Neural crest cell (in vitro differentiated cells): ENCODE data around the gene ARHGAP22. TPM values are rescaled to one million over a fixed set of nuclear protein-coding genes. Genes with fewer than 3 reads are reported as not detected.
A peak's percentile ranks its signal among the peaks of the same experiment; 100 is the strongest.

Source experiments
- DNase-seq: peaks from one replicate; pipeline ENCODE4 v3.0.0; 2021; ENCODE audit warnings: low read depth, mixed read lengths, low spot score
- H3K27ac Mint-ChIP-seq: one replicate; pipeline ENCODE4 v1.8.0; 2021; ENCODE audit warnings: mild to moderate bottlenecking, mixed read lengths; ENCODE audit not compliant: unreplicated experiment
- H3K27me3 Mint-ChIP-seq: 2 replicates; pipeline ENCODE4 v1.8.0; 2021; ENCODE audit warnings: low read depth, mild to moderate bottlenecking, mixed read lengths
- H3K36me3 Mint-ChIP-seq: 2 replicates; pipeline ENCODE4 v1.8.0; 2021; ENCODE audit warnings: low read depth, mild to moderate bottlenecking, mixed read lengths
- H3K4me1 Mint-ChIP-seq: 2 replicates; pipeline ENCODE4 v1.8.0; 2021; ENCODE audit warnings: mixed read lengths
- H3K4me3 Mint-ChIP-seq: one replicate; pipeline ENCODE4 v1.8.0; 2021; ENCODE audit warnings: mild to moderate bottlenecking, mixed read lengths
- H3K9me3 Mint-ChIP-seq: 2 replicates; pipeline ENCODE4 v1.8.0; 2021; ENCODE audit warnings: mixed read lengths
- total RNA-seq: library from RNA; stranded (reverse); gene quantifications from 2 replicates; pipeline ENCODE4 v1.2.1, GENCODE V29; 2021
- TF ChIP-seq, protein P1 (sequence below): fragments of 200-600 bp; sonication (generic); conservative IDR thresholded peaks from 2 replicates; pipeline ENCODE4 v1.5.0; 2021; ENCODE audit warnings: antibody characterized with exemption, mild to moderate bottlenecking

The ARHGAP22 gene
- total RNA-seq, 1 donor from 2014 or later, result 5.2 TPM

GRCh38 chr10:48604039-48604990, 558 bp downstream of the ARHGAP22 start:
- no peak for DNase-seq
- Mint-ChIP-seq H3K4me1 (peaks cover 3% of the 10 kb centered on the region), H3K4me3 (peak overlapping the region; percentile 75), H3K9me3 (no peaks in the 10 kb centered on the region), H3K27me3 (peaks cover 44% of the 10 kb centered on the region), H3K27ac (no peak overlapping the region), H3K36me3 (no peaks in the 10 kb centered on the region)
- TF ChIP-seq, protein P1, sequence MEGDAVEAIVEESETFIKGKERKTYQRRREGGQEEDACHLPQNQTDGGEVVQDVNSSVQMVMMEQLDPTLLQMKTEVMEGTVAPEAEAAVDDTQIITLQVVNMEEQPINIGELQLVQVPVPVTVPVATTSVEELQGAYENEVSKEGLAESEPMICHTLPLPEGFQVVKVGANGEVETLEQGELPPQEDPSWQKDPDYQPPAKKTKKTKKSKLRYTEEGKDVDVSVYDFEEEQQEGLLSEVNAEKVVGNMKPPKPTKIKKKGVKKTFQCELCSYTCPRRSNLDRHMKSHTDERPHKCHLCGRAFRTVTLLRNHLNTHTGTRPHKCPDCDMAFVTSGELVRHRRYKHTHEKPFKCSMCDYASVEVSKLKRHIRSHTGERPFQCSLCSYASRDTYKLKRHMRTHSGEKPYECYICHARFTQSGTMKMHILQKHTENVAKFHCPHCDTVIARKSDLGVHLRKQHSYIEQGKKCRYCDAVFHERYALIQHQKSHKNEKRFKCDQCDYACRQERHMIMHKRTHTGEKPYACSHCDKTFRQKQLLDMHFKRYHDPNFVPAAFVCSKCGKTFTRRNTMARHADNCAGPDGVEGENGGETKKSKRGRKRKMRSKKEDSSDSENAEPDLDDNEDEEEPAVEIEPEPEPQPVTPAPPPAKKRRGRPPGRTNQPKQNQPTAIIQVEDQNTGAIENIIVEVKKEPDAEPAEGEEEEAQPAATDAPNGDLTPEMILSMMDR, result no peak

- Mint-ChIP-seq H3K27me3 (peaks cover 39% of the 10 kb centered on the region), H3K27ac (no peak overlapping the region), H3K4me3 (no peak overlapping the region), H3K36me3 (no peaks in the 10 kb centered on the region), H3K9me3 (no peaks in the 10 kb centered on the region), H3K4me1 (peaks cover 3% of the 10 kb centered on the region)
- no peak for DNase-seq
- TF ChIP-seq, protein P1, result no peak
These were observed 1.3 kb downstream of the ARHGAP22 start for GRCh38 chr10:48603421-48604038.

DNA sequence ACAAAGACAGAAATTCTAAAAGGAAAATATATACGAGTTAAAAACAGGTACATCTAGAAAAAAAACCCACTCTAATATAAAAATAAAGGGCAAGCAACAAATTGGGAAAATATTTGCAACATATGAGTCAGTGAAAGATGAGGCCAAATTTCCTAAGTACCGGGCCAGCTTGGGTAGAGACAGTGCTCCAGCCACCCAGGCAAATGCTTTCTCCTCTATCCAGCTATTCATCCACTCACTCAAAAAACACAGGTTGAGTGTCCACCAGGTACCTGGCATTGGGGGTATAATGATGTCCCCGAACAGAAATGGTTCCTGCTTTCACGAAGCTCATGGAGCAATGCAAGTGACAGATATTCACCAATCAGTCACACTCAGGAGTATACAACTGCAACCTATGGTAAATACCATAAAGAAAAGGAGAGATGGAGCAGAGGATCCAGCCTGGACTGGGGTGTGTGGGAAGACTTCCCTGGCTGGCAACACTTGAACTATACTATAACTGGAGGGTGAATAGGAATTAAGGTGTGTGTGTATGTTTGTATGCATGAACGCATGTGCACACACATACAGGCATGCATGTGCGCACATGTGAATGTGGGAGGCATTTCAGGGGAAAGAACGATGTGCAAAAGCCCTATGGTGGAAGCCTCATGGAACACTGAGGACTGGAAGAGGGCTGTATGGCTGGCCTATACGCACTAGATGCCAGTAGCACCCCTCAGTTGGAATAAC, 2.3 kb downstream of the ARHGAP22 start:
- Mint-ChIP-seq H3K36me3 (no peaks in the 10 kb centered on the region), H3K27me3 (peaks cover 37% of the 10 kb centered on the region), H3K4me1 (peaks cover 8% of the 10 kb centered on the region), H3K27ac (no peak overlapping the region), H3K9me3 (no peaks in the 10 kb centered on the region), H3K4me3 (no peak overlapping the region)
- no peak for DNase-seq
- TF ChIP-seq, protein P1, result no peak

DNA sequence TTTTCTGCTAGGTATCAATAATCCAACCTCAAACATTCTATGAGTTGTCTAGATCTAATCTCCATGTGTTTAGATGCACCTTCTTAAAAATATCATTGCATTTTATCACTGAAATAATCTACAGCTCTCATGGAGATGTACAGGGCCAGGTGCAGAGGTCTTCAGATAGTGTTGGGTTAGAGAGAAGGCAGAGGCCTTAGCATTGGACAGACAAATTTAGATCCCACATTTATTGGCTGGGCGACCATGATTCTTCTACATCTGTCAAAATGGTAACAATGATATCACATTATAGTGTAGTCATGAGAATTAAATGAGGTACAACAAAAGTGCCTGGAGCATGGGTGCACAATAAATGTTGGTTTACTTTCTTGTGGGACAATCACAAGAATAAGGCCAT, 3.1 kb downstream of the ARHGAP22 start:
- no peaks in the 10 kb centered on the region for H3K36me3 Mint-ChIP-seq
- H3K27me3 Mint-ChIP-seq, result peaks cover 36% of the 10 kb centered on the region
- H3K27ac Mint-ChIP-seq, result no peak overlapping the region
- H3K4me1 Mint-ChIP-seq, result peaks cover 16% of the 10 kb centered on the region
- H3K4me3 Mint-ChIP-seq, result no peak overlapping the region
- no peaks in the 10 kb centered on the region for H3K9me3 Mint-ChIP-seq
- TF ChIP-seq, protein P1, result no peak
- DNase-seq, result no peak
